ENCODE measurements around the gene GAS2L3.

The GAS2L3 gene

DNA sequence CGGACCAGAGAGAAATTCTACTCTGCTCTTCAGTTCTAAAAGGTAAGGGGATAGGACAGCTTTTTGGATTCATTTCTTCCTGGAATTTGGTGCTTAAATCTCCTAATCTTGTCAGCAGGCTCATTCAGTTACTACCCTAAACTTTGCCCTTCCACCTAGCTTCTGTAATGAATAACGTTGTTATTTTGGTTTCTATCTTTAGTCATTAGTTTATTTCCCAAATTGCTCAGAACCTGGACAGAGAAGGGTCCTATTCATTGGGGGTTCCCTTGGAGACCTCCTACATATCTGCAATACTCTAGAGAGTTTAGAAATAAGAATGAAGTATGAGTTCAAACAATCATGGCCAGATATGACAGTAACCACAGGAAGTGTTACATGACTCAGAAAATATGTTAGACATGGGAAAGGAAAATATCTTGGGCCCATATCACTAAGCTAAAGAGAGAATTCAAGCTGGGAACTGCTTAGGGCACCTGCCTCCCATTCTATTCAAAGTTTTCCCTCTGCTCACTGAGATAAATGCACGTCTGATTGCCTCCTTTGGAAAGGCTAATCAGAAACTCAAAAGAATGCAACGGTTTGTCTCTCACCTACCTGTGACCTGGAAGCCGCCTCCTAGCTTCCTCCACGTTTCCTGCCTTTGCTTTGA lies 87.9 kb downstream of the GAS2L3 start:
- no peak for DNase-seq (ENCODE audit: low spot score)

DNA sequence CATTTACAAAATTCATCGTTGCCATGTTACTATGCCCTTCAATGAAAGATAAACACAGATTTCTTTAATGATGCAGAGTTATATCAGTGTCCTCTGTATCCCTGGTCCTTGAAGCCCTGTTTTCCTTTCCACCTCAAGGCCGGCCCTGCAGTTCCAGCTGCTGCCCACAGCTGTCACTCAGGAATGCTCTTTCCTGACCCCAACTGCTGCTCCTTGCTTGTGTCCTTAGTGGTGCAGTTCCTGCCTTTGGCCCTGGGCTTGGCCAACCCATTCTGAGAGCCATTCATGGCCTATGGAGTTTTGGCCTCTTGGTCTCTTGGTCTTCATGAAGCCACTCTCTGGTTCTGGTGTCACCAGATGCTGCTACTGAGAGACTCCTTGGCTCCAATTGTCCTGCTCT lies 93.1 kb downstream of the GAS2L3 start:
- peak; percentile 14 for DNase-seq (ENCODE audit: low spot score)

DNA sequence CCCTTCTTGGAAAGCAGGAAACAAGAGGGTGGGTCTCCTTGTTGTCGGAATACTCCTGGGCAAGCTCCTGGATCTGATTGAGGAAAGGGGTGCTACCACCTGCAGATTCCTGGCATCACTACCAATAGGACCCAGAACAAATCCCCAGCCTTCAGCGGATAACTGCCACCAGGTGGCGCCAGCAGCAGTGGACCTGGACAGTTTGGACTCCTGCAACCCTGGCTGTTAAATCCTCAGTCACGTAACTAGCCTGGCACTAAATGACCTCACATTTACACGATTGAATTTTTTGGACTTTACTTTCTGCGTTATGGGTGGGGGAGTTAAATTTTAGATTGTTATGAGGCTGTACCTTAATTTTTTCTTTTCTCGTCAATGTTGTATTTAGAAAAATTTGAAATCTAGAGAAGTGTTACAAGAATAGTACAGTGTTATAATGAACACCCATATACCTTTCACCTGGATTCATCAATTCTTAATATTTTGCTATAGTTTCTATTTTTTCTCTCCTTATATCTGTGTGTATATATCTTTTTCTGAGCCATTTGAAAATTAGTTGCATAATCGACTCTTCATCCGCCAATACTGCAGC lies 95.6 kb downstream of the GAS2L3 start:
- peak; percentile 83 for DNase-seq (ENCODE audit: low spot score)

DNA sequence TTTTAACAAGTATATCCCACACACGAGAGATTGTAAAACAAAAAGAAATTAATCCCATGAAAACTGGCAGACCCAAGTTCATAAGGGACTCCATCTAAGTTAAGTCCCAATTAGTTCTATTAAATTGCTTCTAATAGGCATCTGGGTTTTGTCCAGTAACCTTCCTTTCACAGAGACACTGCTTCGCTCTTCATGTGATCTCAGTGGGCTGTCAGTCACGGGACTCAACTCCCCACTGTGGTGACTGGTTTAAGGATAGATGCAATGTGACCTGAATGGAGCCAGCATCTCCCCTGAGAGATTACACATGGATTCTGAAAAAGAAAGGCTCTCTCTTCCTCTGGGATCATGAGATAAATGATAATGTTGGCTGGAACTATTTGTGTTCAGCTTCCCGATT lies 96.4 kb downstream of the GAS2L3 start:
- DNase-seq (ENCODE audit: low spot score), result no peak

DNA sequence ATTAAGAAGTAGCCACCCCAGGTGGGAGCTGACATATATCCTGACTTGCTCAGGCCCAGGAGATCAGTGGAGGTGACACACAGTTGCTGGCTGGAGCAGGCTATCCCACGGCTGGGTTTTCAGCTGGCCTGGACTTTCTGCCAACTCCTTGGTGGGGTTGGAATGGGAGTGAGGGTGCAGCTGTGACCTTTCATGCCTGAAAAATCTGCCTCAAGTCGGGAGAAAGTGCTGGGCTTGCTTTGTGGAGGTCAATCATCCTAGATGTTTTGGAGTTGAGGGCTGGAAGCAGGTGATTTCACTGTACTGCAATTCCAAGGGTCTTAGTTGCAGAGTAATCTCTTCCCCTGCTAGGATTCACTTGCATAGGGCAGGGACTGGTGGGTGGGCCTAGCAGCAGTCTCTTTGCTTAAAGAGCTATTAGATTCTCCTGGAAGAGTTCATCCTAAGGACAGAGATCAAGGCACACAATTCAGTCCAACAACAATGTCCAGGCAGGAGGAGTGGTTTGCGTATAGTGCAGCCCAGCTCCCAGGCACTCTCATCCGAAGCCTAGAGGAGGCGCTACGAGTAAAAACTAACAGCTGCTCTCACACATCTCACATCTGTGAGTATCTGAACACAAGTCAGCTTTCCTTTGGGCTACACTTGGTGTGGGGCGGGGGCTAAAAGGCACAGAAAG lies 98.1 kb downstream of the GAS2L3 start:
- DNase-seq (ENCODE audit: low spot score), result no peak

DNA sequence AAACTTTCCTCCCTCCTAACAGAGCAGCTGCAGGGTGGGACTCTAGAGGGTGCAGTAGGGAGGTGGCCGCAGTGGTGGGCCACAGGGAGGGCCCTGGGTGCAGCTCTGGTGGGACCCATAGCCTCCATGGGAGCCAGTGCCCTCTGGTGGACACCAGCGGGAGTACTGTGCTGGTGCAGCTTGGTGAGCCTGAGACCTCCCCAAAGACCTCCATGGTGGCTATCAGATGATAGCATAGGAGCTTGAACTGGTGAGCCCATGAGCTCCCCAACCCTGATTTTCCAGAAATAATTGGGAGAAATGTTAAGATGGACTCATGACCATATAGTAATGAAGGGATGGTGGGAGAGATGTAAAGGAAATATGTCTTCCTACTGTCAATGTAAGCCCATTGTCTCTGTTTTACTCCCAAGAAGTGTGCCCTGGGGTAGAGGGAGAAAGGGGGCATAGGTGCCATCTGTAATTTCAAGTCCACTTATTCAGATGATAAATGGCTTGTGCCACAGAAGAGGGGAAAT lies 98.7 kb downstream of the GAS2L3 start:
- peak; percentile 64 for DNase-seq (ENCODE audit: low spot score)

DNA sequence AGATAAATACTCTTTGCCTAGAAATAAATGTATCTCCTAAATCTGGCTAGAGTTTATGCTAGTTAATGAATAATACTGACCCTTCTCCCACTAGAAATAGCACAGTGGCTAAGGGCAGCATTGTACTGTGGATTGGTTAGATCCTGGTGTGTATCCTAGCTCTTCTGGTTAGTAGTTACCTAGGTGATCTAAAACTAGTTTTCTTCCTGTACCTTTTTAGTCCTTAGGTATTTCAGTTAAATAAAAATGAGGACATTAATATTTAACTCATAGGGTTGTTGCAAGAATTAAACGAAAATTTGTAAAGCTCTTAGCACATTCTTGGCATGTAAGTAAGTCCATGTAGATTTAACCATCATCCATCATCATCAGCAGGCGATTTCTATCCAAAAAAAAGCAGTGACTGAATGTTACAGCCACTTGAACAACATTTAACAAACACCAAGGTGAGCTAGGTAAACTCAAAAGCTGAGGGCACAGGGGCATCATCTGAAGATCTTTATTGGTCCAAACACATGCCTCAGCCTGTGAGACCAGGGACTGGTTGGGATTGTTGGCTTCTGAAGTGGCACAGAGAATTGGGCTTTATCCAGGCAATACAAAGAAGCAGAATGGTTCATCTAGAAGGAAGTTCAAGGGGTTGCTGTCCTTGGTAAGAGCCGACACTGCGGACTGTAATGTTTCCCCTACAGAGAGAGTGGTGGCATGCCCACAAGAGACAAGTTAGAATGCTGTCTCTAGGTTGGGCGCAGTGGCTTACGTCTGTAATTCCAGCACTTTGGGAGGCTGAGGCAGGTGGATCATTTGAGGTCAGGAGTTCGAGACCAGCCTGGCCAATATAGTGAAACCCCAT lies 100.8 kb downstream of the GAS2L3 start:
- DNase-seq (ENCODE audit: low spot score), result no peak

Measured in iPS-NIHi11 (cell line).